HAP-1 (cell line): ENCODE measurements around the gene CDR2L.
A peak's percentile ranks its signal among the peaks of the same experiment; 100 is the strongest.
"Not testable (repeated sequence)": the region's sequence is repeated elsewhere in the genome, so short reads cannot be mapped to it uniquely, and the experiment has no call there.

ENCODE experiments used
- DNase-seq, 2 experiments: peaks; one replicate each; pipeline ENCODE4 v3.0.0-alpha.2; 2016 to 2020; ENCODE audit warnings: low spot score in 2 of 2
- H3K27me3 ChIP-seq: fragments of 250-450 bp; sonication (Bioruptor Pico); 2 replicates; pipeline ENCODE4 v1.5.1; 2020; ENCODE audit warnings: low read depth, mild to moderate bottlenecking, moderate library complexity
- H3K36me3 ChIP-seq: fragments of 250-450 bp; sonication (Bioruptor Pico); replicated peaks from 2 replicates; pipeline ENCODE4 v1.5.1; 2020; ENCODE audit warnings: mild to moderate bottlenecking
- H3K4me1 ChIP-seq: fragments of 250-450 bp; sonication (Bioruptor Pico); 2 replicates; pipeline ENCODE4 v1.5.1; 2020; ENCODE audit warnings: mild to moderate bottlenecking
- H3K4me3 ChIP-seq: fragments of 250-450 bp; sonication (Bioruptor Pico); 2 replicates; pipeline ENCODE4 v1.5.1; 2020; ENCODE audit warnings: mild to moderate bottlenecking, moderate library complexity
- H3K9me3 ChIP-seq: fragments of 250-450 bp; sonication (Bioruptor Pico); 2 replicates; pipeline ENCODE4 v1.5.1; 2020; ENCODE audit warnings: mild to moderate bottlenecking, moderate library complexity
- in situ Hi-C: fragments of 300-500 bp; cut with MboI; formaldehyde crosslinking; loops from 3 replicates; pipeline ENCODE4 v1.14.3; 2020; ENCODE audit warnings: low sequenced_read_pairs, inconsistent platforms, mixed read lengths

Gene CDR2L

DNA sequence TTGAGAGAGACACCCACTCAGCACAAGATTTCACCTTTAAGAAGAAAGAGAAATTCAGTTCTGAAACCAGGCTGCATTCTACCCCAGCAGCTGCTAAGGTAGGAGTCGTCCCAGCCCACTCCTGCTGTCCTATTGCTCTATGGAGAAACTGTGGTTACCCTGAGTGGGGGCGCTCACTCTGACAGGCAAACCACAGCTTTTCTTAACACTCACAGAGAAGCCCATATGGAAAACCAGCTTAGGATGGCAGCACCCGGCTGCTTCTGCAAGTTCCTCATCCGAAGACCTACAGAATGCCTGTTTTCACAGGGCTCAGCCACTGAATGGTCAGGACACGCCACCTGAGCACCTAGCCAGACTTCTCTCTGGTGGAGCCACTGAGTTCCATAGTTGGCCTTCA lies 51.8 kb downstream of the CDR2L start:
- peaks cover 35% of the 10 kb centered on the region for H3K36me3 ChIP-seq
- peaks cover 5% of the 10 kb centered on the region; the same call in 1 of the 2 replicates for H3K4me1 ChIP-seq
- H3K4me3 ChIP-seq = no peak overlapping the region
- DNase-seq = no peak
- H3K27me3 ChIP-seq = no peaks in the 10 kb centered on the region
- H3K9me3 ChIP-seq = no peaks in the 10 kb centered on the region
- in situ Hi-C loops = no loop called here

DNA sequence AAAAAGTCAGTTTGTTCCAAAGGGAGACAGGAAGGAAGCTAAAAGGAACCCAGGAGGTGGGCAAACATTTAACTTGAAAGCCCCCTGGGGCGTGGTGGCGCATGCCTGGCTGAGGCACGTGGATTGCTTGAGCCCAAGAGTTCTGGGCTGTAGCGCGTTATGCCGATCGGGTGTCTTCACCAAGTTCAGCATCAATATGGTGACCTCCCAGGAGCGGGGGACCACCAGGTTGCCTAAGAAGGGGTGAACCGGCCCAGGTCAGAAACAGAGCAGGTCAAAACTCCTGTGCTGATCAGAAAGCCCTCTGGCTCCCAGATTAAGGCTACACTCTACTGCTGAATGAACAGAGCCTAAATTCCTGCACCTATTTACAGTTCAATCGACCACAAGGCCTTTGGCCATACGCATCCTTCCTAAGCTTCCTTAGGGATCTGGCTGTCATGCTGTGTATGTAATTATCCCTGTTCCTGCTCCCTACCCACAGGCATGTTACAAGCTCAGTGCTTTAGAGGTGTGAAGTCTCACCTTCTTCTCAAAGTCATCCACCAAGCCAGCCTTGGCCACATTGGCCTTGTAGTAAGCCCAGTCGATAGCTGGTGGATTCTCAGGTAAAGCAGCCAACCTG lies 54.3 kb downstream of the CDR2L start:
- peaks cover 9% of the 10 kb centered on the region; the same call in 1 of the 2 replicates for H3K4me1 ChIP-seq
- H3K4me3 ChIP-seq = no peak overlapping the region
- peaks cover 39% of the 10 kb centered on the region for H3K36me3 ChIP-seq
- DNase-seq = no peak
- no peaks in the 10 kb centered on the region for H3K27me3 ChIP-seq
- H3K9me3 ChIP-seq = no peaks in the 10 kb centered on the region
- in situ Hi-C loops = no loop called here

DNA sequence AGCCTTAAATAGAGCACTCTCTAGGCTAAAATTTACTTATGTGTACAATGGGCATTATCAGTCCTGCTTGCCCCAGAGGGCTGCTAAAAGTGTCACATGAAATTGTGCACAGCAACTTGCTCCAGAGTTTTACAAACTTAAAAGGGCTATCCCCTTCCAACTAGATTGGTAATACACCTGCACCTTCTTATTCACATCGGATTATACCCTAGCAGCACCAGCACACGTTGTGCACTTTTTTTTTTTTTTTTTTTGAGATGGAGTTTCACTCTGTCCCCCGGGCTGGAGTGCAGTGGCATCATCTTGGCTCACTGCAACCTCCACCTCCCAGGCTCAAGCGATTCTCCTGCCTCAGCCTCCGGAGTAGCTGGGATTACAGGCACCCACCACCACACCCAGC lies 56.4 kb downstream of the CDR2L start:
- H3K4me1 ChIP-seq = peaks cover 19% of the 10 kb centered on the region
- in situ Hi-C loops, H3K27me3 ChIP-seq, H3K4me3 ChIP-seq, H3K9me3 ChIP-seq, DNase-seq: not testable (repeated sequence)
- H3K36me3 ChIP-seq = peaks cover 36% of the 10 kb centered on the region

DNA sequence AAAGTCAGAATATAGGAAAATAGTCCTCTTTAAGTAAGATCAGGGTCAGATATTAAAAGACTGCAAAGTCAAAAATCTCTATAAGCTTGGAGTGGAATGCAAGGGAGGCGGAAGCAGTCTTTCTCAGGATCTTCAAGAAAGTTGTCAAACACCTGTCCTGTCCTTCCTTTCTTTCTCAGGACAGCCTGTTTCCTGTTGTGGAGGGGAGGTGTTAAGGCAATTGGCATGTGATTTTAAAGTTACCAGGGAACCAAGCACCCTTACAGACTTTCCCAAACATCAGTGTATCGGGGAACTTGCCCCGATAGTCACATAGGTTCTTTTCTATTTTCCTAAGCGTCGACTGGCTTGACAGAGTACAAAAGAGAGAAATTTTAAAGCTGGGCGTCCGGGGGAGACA lies 57.3 kb downstream of the CDR2L start:
- H3K4me3 ChIP-seq = no peak overlapping the region
- H3K9me3 ChIP-seq = no peaks in the 10 kb centered on the region
- H3K4me1 ChIP-seq = peaks cover 20% of the 10 kb centered on the region
- in situ Hi-C loops = no loop called here
- peaks cover 30% of the 10 kb centered on the region for H3K36me3 ChIP-seq
- no peak for DNase-seq
- H3K27me3 ChIP-seq = no peaks in the 10 kb centered on the region

DNA sequence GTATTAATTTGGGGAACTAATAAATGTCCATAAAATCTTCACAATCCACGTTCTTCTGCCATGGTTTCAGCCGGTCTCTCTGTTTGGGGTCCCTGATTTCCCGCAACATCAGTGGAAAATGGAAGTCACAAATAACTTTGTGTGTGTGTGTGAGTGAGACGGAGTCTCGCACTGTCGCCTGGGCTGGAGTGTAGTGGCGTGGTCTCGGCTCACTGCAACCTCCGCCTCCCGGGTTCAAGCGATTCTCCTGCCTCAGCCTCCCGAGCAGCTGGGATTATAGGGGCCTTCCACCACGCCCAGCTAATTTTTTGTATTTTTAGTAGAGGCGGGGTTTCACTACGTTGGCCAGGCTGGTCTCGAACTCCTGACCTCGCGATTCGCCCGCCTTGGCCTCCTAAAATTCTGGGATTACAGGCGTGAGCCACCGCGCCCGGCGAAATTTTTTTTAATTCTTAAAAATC lies 58.5 kb downstream of the CDR2L start:
- in situ Hi-C loops = not testable (repeated sequence)

DNA sequence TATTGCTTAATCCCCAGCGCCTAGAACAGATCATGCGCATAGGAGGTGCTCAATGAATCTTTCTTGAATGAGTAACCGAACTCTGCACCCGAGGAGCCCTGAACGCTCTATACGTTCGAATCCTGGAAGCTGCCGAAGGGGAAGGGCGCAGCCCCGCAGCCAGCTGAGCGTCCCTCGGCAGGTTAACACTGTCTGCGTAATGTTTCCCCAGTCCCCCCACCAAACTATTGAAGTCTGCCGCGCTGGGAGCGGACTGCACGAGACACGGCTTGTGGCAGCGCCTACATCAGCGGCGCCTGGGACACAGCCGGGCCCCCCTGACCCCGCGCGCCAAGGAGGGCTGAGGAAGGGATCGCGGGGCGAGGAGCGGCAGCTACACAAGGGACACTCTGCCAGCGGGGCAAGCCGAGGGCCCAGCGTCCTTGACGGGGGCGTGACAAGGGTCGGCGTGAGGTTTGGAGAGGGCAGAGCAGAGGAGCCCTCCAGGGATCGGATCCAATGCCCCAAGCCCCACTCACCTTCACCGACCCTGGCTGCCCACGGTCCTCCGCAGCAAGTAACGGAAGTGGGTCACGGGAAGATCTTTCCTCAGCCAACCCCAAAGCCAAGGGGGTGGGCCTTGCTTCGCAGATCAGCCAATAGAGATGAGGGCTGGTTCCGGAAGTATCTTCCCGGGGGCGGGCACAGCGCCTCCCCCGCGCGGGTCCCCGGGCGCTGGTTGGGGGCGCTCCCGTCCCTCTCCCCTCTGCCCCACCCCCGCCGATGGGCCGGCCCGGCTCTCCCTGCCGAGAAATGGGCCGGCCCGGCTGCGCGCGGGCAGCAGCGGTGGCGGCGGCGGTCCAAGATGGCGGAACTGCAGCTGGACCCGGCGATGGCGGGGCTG lies 59.2 kb downstream of the CDR2L start, which contains the start of the genes ATP5PD and KCTD2:
TSS of gene ATP5PD (minus strand) at position 563 of the 883 bp plus-strand sequence. CDS start 4,319 bp downstream, outside the sequence.
TSS of gene KCTD2 (plus strand) at position 819 of the 883 bp plus-strand sequence. CDS start at position 845, 26 bp downstream.
- peak; percentile 92 to 97 for DNase-seq
- peaks cover 21% of the 10 kb centered on the region for H3K36me3 ChIP-seq
- H3K4me1 ChIP-seq = peaks cover 21% of the 10 kb centered on the region
- no peaks in the 10 kb centered on the region for H3K9me3 ChIP-seq
- peak within 1 kb of the TSS; percentile 99 for H3K4me3 ChIP-seq
- H3K27me3 ChIP-seq = no peaks in the 10 kb centered on the region
- in situ Hi-C loops = no loop called here

More for the DNA sequence above, 58.5 kb downstream of the CDR2L start:
- H3K27me3 ChIP-seq, H3K9me3 ChIP-seq: not testable (repeated sequence)
- Histone ChIP-seq H3K36me3 (peaks cover 23% of the 10 kb centered on the region), H3K4me3 (peak overlapping the region; percentile 99), H3K4me1 (peaks cover 20% of the 10 kb centered on the region)
- peak in 1 of 2 experiments; percentile 53 for DNase-seq

DNA sequence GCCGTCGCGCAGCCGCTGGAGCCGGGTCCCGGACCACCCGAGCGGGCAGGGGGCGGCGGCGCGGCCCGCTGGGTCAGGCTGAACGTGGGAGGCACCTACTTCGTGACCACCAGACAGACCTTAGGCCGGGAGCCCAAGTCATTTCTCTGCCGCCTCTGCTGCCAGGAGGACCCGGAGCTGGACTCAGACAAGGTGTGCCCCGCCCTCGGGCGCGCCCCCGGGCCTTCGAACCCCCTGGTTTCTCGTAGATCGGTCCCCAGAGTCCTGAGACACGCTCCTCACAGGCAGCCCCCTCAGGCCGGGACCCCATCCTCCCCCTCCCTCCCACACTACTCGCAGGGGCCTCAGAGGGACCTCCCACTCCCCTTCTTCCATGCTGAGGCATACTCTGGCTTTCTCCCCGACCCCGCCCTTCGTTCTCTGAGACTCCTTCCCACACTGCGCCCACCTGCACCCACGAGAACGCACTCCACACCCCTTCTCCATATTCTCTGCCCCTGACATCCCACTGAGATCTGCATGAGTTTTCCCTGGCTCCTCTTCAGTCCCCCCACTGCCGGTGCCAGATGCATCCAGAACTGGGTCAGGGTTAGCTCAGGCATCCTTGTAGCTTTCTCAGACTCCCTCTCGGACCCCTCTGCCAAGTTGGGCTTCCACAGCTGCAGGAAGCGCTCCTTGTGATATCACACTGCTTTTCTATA lies 60.1 kb downstream of the CDR2L start:
- H3K9me3 ChIP-seq = no peaks in the 10 kb centered on the region
- H3K36me3 ChIP-seq = peaks cover 22% of the 10 kb centered on the region
- in situ Hi-C loops = no loop called here
- peak in 1 of 2 experiments; percentile 44 for DNase-seq
- no peaks in the 10 kb centered on the region for H3K27me3 ChIP-seq
- H3K4me1 ChIP-seq = peaks cover 22% of the 10 kb centered on the region
- H3K4me3 ChIP-seq = peak overlapping the region; percentile 99

DNA sequence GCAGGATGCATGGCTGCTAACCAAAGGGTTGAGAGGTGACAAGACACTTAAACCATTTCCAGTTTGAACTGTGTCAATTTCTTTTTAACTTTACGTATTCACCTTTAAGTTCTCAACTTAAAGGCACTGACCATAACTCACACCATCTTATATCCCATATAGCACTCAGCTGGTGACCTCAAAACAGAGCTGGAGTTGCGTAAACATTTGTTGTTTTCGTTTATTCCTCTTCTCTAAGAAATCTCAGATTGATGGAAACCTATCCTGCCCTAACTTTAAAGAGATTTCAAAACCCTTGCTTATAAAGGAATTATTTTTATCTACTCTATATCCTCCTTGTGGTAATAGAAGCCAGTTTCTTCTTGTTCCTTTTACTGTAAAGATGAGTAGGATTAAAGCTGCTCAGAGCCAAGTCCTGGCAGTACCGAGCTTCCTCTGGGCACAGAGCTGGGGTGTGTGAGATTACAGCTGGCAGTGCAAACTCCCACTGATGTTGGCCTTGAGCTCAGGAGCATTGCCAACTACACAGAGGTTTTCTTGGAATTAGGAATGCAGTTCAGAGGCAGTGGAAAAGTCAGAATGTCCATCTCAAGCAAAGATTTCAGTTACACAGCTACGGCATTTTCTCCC lies 60.9 kb downstream of the CDR2L start:
- Histone ChIP-seq H3K36me3 (peaks cover 31% of the 10 kb centered on the region), H3K9me3 (no peaks in the 10 kb centered on the region), H3K27me3 (no peaks in the 10 kb centered on the region), H3K4me3 (peak overlapping the region; percentile 99), H3K4me1 (peaks cover 22% of the 10 kb centered on the region)
- in situ Hi-C loops = no loop called here
- no peak for DNase-seq

DNA sequence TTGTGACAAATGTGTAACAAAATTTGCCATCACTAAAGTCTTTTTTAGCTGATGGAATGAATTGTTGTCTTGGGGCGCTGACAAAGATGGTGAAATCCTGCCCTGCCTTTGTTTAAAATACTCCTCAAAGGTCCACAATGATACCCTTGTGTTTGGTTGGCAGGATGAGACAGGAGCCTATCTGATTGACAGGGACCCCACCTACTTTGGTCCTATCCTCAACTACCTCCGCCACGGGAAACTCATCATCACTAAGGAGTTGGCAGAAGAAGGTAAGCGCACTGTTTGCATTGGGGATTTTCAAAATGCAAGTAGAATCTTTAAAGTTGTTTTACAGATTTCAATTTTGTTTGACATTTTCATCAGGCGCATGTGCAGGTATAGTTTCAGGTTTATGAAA lies 61.6 kb downstream of the CDR2L start:
- Histone ChIP-seq H3K36me3 (peaks cover 35% of the 10 kb centered on the region), H3K27me3 (no peaks in the 10 kb centered on the region), H3K4me1 (peaks cover 22% of the 10 kb centered on the region), H3K4me3 (no peak overlapping the region), H3K9me3 (no peaks in the 10 kb centered on the region)
- in situ Hi-C loops = no loop called here
- no peak for DNase-seq

DNA sequence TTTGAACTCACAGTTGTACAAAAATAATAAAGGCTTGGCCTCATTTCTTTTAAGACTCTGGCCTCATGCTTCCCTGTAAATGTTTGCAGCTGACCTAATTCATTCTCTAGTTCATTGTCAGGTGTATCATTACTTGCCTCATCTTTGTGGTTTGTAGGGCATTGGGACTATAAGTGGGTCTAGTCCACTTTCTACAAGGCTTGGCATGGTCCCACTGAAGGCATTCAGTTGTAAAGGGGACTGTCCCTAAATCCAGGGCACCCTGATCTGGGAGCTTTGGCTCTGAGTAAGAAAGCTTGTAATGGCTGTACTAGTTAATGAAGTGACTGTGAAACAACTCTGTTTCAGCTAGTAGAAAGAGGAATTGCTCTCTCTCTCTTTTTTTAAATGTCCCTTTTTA lies 62.3 kb downstream of the CDR2L start:
- peaks cover 41% of the 10 kb centered on the region for H3K36me3 ChIP-seq
- in situ Hi-C loops = no loop called here
- no peaks in the 10 kb centered on the region for H3K27me3 ChIP-seq
- H3K4me1 ChIP-seq = peaks cover 22% of the 10 kb centered on the region
- no peak overlapping the region for H3K4me3 ChIP-seq
- no peak for DNase-seq
- no peaks in the 10 kb centered on the region for H3K9me3 ChIP-seq

DNA sequence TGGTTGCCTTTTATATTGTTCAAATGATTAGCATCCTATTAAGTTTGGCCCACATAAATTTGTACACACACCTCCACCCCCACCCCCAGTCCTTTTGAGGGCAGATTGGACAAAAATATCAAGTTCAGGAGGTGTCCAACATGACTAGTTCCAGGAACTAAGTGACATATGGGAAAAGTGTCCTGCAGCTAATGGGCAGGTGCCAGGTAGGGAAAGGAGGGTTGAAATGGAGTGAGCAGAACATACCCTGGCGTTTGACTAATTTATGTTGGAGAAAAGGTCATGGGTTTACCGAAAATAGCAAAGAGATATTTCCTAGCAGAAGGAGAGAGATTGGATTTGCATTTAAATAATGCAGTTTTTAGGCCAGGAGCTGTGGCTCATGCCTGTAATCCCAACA lies 64.5 kb downstream of the CDR2L start:
- in situ Hi-C loops = no loop called here

More for the DNA sequence above, 64.5 kb downstream of the CDR2L start:
- no peak for DNase-seq
- peaks cover 46% of the 10 kb centered on the region for H3K36me3 ChIP-seq
- H3K4me1 ChIP-seq = peaks cover 13% of the 10 kb centered on the region
- H3K4me3 ChIP-seq = no peak overlapping the region
- H3K27me3 ChIP-seq = no peaks in the 10 kb centered on the region
- no peaks in the 10 kb centered on the region for H3K9me3 ChIP-seq
